HEK293 (cell line): ENCODE data around the gene SPCS2.

Source experiments
- CTCF ChIP-seq: fragments of 450-650 bp; formaldehyde crosslinking; IDR thresholded peaks from 2 replicates; pipeline ENCODE4 v1.5.1; 2016; ENCODE audit warnings: missing biosample characterization, missing genetic modification characterization
- GLIS1 ChIP-seq: fragments of 450-650 bp; formaldehyde crosslinking; IDR thresholded peaks from 2 replicates; pipeline ENCODE4 v1.5.1; 2016; ENCODE audit warnings: missing biosample characterization, missing genetic modification characterization
- KLF7 ChIP-seq: fragments of 450-650 bp; formaldehyde crosslinking; IDR thresholded peaks from 2 replicates; pipeline ENCODE4 v1.5.1; 2016; ENCODE audit warnings: missing biosample characterization, missing genetic modification characterization, borderline replicate concordance
- MZF1 ChIP-seq: fragments of 450-650 bp; formaldehyde crosslinking; IDR thresholded peaks from 2 replicates; pipeline ENCODE4 v1.5.1; 2017; ENCODE audit warnings: missing biosample characterization, missing genetic modification characterization, borderline replicate concordance
- SP2 ChIP-seq: fragments of 450-650 bp; formaldehyde crosslinking; IDR thresholded peaks from 2 replicates; pipeline ENCODE4 v1.5.1; 2016; ENCODE audit warnings: missing biosample characterization, missing genetic modification characterization
- ZNF341 ChIP-seq: fragments of 450-650 bp; formaldehyde crosslinking; IDR thresholded peaks from 2 replicates; pipeline ENCODE4; 2016; ENCODE audit warnings: low read depth, missing biosample characterization, missing genetic modification characterization
- ZNF558 ChIP-seq: fragments of 450-650 bp; formaldehyde crosslinking; IDR thresholded peaks from 2 replicates; pipeline ENCODE4 v1.5.1; 2016; ENCODE audit warnings: missing biosample characterization, missing genetic modification characterization
- ZNF629 ChIP-seq: fragments of 450-650 bp; formaldehyde crosslinking; IDR thresholded peaks from 2 replicates; pipeline ENCODE4 v1.5.1; 2017; ENCODE audit warnings: missing biosample characterization, missing genetic modification characterization
- ZSCAN5A ChIP-seq: fragments of 450-650 bp; formaldehyde crosslinking; IDR thresholded peaks from 2 replicates; pipeline ENCODE4 v1.5.1; 2016; ENCODE audit warnings: missing biosample characterization, missing genetic modification characterization

GRCh38 chr11:74932797-74933196, 16.3 kb upstream of the SPCS2 start:
- TF ChIP-seq KLF7 (tag by site-specific recombination) (no peak), CTCF (no peak), MZF1 (tag by site-specific recombination) (no peak), ZSCAN5A (no peak), GLIS1 (tag by site-specific recombination) (no peak), SP2 (tag by site-specific recombination) (no peak), ZNF558 (tag by site-specific recombination) (no peak), ZNF341 (tag by site-specific recombination) (no peak), ZNF629 (tag by site-specific recombination) (no peak)
